ENCODE measurements around the gene CERKL.
A peak's percentile ranks its signal among the peaks of the same experiment; 100 is the strongest.

The CERKL gene

GRCh38 chr2:181628590-181629585, 28.0 kb downstream of the CERKL start:
- no peak for DNase-seq

GRCh38 chr2:181627545-181627944, 29.4 kb downstream of the CERKL start:
- DNase-seq = peak in 1 of 58 donors; percentile 21

GRCh38 chr2:181626671-181627070, 30.2 kb downstream of the CERKL start:
- DNase-seq = no peak

- DNase-seq = no peak
Measured at GRCh38 chr2:181623159-181623558, 33.7 kb downstream of the CERKL start.

GRCh38 chr2:181621779-181622490, 35.0 kb downstream of the CERKL start:
- no peak for DNase-seq

DNA sequence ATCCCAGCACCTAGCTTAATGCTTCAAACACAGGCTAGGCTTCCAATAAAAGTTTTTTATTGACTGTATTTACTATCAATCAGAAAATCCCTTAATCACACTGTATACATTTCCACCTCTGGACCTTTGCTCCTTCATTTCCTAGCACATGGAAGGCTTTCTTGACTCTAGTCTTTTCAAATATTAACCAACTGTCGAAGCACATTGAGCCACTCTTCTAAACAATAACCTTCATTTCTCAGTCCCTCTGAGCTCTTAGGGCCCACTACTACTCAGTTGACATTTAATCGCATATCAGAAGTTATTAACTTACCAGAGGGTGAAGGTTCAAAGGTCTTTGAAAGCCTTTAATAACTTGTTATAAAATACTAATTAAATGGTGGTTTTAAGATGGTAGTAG, 37.4 kb downstream of the CERKL start:
- no peak for DNase-seq

DNA sequence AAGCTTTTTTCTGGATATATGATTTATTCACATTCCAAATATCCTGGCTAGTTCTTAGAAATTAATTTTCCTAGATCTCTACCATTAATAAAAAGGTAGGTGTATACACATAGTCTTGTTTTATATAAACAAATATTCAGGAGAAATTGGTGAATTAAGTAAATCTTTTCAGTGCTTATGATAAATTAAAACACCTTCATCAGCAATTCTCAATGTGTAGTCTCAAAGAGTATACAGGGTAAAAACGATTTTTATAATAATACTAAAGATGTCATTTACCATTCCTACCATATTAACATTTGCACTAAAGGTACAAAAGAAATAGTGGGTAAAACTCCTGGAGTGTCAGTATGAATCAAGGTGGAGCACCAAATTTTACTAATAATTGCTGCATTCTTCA, 40.2 kb downstream of the CERKL start:
- DNase-seq = no peak

DNA sequence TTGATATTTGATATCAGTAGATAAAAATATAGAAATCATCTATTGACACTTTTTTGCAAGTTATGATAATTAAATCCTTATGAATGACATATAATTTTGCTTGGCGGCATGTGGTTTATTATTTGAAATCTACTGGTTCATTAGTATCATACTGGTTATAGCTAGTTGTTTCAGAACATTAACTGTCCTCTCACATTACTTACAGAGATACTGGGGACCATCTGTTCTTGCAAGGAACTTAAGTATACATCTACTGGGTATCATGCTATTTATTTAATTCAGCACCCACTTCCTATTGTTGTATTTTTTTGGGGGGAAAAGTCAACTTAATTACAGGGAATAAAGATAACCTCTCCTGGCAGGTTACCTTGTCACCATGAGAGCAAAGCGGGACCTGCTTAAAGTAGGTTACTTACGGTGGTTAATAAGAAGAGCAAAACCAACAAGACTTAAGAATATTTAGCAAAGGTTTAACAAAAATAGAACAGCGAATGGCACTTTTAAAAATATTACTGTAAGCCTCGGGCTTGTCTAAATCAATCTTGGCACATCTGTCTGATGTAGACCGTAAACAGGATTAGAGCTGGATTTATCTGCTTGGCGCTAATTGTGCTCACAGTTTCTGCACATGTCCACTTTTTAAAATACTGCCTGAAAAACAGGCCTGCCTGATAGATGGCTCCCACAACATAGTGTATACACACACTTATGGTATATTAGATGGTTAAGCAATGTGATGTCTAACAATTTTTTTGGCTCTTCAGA, 41.8 kb downstream of the CERKL start:
- DNase-seq = no peak

DNA sequence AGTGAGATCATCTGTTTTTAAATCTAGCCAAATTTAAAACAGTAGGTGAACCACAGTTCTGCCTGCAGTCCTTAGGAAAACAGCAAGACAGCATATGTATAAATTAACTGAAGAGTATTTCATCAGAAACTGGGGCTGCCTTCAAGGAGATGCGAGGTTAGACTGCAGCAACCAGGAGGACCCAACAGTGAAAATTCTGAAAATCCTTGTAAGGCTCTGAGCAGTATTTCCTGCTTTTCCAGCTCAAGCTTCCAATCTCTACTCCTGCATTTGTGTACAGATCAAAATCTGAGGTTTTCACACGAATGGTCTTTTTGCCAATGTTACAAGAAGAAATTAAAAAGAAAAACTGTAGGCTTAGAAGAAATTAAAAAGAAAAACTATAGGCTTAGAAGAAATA, 43.7 kb downstream of the CERKL start:
- DNase-seq = no peak

DNA sequence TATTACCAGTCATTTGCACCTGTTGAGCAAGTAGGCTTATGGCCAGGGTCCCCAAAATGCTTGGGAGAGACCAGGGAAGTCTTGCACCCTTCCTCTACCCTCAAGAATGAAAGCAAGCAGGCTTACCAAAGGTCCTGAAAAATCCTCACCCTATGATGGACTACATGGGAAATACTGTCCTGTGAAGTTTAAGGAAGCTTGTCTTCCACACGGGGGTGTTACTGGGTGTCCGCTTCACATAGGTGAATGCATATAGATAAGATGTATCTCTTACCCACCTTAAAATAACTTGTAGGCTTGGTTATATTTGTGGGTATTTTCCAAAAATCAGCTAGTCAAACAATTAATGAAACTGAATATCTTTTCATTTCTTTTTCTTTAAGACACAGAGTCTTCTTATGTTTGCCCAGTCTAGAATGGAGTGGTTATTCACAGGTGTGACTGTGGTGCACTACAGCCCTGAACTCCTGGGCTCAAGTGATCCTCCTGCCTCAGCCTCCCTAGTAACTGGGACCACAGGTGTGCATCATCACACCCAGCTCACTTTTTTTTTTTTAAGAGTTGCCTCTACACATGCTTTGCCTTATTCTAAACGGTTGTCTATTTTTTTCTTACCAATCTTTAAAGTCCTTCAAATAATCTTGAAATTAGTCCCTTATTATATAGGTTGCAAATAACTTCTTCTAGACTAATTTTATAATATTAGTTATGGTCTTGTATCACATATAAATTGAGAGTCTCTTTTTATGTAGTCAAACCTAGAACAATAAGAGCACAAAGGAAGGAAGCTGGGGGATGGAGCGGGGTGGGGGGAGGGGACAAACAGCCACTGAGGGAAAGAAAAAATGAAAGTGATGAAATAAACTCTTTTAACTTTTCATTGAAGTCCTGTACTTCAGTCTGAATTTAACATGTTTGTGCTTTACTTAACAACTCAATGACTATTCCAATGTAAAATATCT, 49.0 kb downstream of the CERKL start:
- no peak for DNase-seq

GRCh38 chr2:181605889-181606837, 50.7 kb downstream of the CERKL start:
- no peak for DNase-seq

DNA sequence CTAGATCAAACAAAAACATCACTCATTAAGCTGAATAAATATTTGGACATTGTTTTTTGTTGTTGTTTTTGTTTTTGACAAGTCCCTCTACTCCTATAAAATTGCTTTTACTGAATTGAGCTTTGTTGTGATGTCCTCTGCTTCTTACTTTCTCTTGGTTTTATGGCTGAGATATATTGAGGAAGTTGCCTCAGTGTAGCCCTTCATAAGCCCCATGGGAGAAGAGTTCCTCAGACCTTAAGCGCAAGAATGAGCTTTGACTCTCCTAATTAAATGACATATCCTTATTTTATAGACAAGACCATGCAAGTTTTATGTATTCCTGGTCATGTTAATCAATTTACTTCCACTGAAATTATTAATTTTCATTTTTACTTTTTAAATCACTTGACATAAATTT, 54.9 kb downstream of the CERKL start:
- no peak for DNase-seq

GRCh38 chr2:181596556-181596955, 60.3 kb downstream of the CERKL start:
- no peak for DNase-seq

DNA sequence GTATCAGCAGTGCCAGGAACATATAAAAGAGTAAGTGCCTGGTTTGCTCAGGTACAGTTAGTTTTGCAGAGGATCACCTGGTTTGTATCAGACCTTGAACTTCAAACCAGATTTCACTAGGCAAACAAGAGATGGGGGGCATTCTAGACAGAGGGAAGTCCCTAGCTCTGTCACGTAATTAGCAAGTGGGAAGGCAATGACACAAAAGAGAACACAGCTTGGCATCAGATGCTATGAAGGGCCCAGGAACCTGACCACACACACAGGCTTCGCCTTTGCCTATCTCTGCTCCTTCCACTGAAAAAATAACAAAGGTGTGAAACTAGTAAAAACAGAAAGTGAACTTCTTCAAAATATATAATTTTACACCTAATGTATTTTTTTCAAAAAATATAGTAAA, 62.6 kb downstream of the CERKL start:
- DNase-seq = no peak

DNA sequence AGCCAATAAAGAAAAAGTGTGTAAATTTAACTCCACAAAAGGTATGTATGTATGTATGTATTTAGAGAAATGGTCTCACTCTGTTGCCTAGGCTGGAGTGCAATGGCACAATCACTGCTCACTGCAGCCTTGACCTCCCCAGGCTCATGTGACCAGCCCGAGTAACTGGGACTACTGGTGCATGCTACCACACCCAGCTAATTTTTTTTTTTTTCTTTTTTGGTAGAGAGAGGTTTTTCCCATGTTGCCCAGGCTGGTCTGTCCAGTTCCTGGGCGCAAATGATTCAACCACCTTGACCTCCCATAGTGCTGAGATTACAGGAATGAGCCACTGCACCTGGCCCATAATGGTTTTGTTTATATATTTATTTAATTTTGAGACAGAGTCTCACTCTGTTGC, 67.1 kb downstream of the CERKL start:
- DNase-seq = no peak

DNA sequence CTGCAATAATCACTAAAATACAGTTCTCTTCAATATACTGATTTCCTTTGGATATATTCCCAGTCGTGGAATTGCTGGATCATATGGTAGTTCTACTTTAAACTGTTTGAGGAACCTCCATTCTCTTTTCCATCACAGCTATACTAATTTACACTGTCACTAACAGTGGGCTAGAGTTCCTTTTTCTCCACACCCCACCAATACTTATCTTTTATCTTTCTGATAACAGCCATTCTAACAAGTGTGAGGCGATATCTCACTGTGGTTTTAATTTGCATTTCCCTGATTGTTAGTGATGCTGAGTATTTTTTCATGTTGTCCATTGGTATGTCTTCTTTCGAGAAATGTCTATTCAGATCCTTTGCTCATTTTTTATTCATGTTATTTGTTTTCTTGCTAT, 68.4 kb downstream of the CERKL start:
- DNase-seq = no peak

DNA sequence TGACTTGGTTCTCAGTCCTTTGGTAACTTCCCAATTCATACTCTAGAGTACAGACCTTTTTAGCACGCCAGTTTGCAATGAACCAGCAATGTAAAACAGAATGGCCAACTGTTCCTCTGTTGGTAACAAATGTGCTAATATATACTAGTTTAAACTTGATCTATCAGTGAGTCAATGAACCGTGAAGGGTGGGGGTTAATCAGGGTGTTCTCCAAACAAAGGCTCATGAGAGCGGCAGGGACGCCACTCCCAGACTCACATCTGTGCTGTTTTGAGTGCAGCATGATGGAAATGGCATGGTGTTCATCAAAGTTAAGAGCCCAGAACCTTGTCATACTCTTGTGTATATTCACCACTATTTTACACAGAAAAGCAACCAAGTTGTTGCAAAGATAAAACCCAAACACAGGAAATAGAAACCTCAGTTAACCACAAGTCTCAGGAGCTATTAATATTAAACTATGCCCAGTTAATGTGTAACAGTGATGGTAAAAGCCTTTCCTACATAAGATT, 70.3 kb downstream of the CERKL start:
- no peak for DNase-seq

DNA sequence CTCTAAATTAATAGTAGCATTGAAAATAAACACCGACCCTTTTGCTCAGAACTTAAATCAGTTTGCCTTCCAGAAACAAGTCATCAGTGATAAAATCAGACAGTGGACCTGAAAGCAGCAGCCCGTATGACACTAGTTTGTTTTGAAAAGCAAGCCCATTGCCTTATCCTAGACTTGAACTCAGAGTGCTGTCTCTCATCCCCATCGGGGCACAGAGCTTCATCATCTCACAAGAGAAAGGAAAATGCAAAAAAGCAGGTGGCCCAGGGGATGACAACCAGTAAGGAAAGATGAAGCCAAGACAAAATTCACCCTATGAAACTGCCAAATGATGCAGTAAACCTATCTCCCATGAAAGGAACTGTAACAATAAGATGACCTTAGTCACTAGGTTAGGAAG, 71.2 kb downstream of the CERKL start:
- no peak for DNase-seq

GRCh38 chr2:181581534-181581933, 75.4 kb downstream of the CERKL start:
- no peak for DNase-seq
